Panc1 (cell line): ENCODE data around the gene EPHB2. TPM values are rescaled to one million over a fixed set of nuclear protein-coding genes. Genes with fewer than 3 reads are reported as not detected.

Experiments used
- ATAC-seq: fragments of 200-7000 bp; cut with Tn5 transposase; 2 replicates; pipeline ENCODE4 v1.9.1; 2020; ENCODE audit warnings: mild to moderate bottlenecking, moderate library complexity
- BruUV-seq: library from RNA; stranded (reverse); fragments of 400-500 nt; replicated peaks from 2 replicates; lab custom pipeline; 2021; lab: Mats Ljungman, UMichigan
- CTCF ChIA-PET: fragments of 300-600 bp; sonication (Branson Sonifier 250); formaldehyde crosslinking; loops from one replicate; lab custom pipeline; 2022; ENCODE audit warnings: antibody characterized with exemption; lab: Charles Lee
- POLR2A ChIA-PET: fragments of 300-600 bp; sonication (Branson Sonifier 250); formaldehyde crosslinking; loops from one replicate; lab custom pipeline; 2022; ENCODE audit warnings: antibody characterized with exemption; lab: Charles Lee
- DNase-seq: peaks from one replicate; pipeline ENCODE4 v3.0.0-alpha.2; 2010; ENCODE audit warnings: low read depth, low spot score
- H3K27ac ChIP-seq: 2 replicates; pipeline ENCODE4 v1.5.1; 2011; ENCODE audit warnings: mild to moderate bottlenecking, low read length, inconsistent platforms
- H3K27me3 ChIP-seq: fragments of 200-500 bp; sonication (Bioruptor generic); 2 replicates; pipeline ENCODE4 v1.6.0; 2014; ENCODE audit warnings: low read length, inconsistent platforms; ENCODE audit not compliant: control insufficient read depth, insufficient read depth
- H3K36me3 ChIP-seq: fragments of 200-500 bp; sonication (Bioruptor generic); 2 replicates; pipeline ENCODE4 v1.5.1; 2014; ENCODE audit warnings: inconsistent platforms, mild to moderate bottlenecking, low read length, moderate library complexity; ENCODE audit not compliant: control insufficient read depth, insufficient read depth
- H3K4me1 ChIP-seq: 2 replicates; pipeline ENCODE4 v1.5.1; 2011; ENCODE audit warnings: inconsistent platforms, mild to moderate bottlenecking, low read length, moderate library complexity; ENCODE audit not compliant: control insufficient read depth, insufficient read depth
- H3K4me3 ChIP-seq, 2 experiments: 2 replicates each; pipeline ENCODE4 v1.5.1; 2011 to 2012; ENCODE audit warnings: low read depth in 2 of 2, low read length in 2 of 2, mild to moderate bottlenecking in 2 of 2, inconsistent platforms in 1 of 2, moderate library complexity in 1 of 2
- H3K9me3 ChIP-seq: fragments of 200-500 bp; sonication (Bioruptor generic); 2 replicates; pipeline ENCODE4 v1.5.1; 2014; ENCODE audit warnings: low read depth, mild to moderate bottlenecking, inconsistent platforms, low read length, moderate library complexity; ENCODE audit not compliant: control insufficient read depth, insufficient read depth
- CTCF ChIP-seq: fragments of 450-650 bp; IDR thresholded peaks from 2 replicates; pipeline ENCODE4 v1.5.1; 2017; ENCODE audit warnings: mild to moderate bottlenecking
- POLR2AphosphoS5 ChIP-seq: IDR thresholded peaks from 2 replicates; pipeline ENCODE4 v1.6.1; 2012; ENCODE audit warnings: mild to moderate bottlenecking, low read depth, low read length, moderate library complexity
- REST ChIP-seq, 2 experiments: IDR thresholded peaks; 2 replicates each; pipeline ENCODE4 v1.6.1; 2011 to 2012; ENCODE audit warnings: low read depth in 2 of 2, control low read depth in 1 of 2, low read length in 1 of 2, mild to moderate bottlenecking in 1 of 2, moderate library complexity in 1 of 2; ENCODE audit not compliant: insufficient read depth in 1 of 2
- SIN3A ChIP-seq: IDR thresholded peaks from 2 replicates; pipeline ENCODE4 v1.6.1; 2012; ENCODE audit warnings: low read depth, mild to moderate bottlenecking, low read length, moderate library complexity, borderline replicate concordance; ENCODE audit not compliant: insufficient read depth
- TCF7L2 ChIP-seq: IDR thresholded peaks from 2 replicates; pipeline ENCODE4 v1.6.1; 2011; ENCODE audit warnings: mild to moderate bottlenecking, low read depth, low read length, inconsistent platforms
- in situ Hi-C: cut with HindIII; loops from 2 replicates; pipeline ENCODE4 v1.10.0; 2016; ENCODE audit warnings: low sequenced_read_pairs, low pct_unique_long_range_greater_than_20kb
- intact Hi-C: fragments of 100-400 bp; cut with micrococcal nuclease; formaldehyde crosslinking; loops from one replicate; pipeline ENCODE4 v1.10.0; 2022; ENCODE audit not compliant: unreplicated experiment
- total RNA-seq: library from RNA; stranded (reverse); gene quantifications from one replicate; pipeline ENCODE4 v1.2.1, GENCODE V29; 2021; ENCODE audit not compliant: unreplicated experiment

The EPHB2 gene
- total RNA-seq, 1 experiment from 2014 or later, result 29.0 TPM

- ATAC-seq (no peak), DNase-seq (no peak)
- CTCF ChIA-PET, result no interaction called here
- Histone ChIP-seq H3K27ac (no peak overlapping the region), H3K36me3 (no peaks in the 10 kb centered on the region), H3K27me3 (no peaks in the 10 kb centered on the region), H3K4me1 (no peaks in the 10 kb centered on the region), H3K9me3 (no peaks in the 10 kb centered on the region), H3K4me3 (no peak overlapping the region)
- BruUV-seq, result no TSS peak
- TF ChIP-seq CTCF, result no peak
- no peak for TF ChIP-seq REST (IDR thresholded peaks at IDR 0.05; ENCODE audit: insufficient read depth in 1 of 2, low read depth in 2 of 2, low read length in 1 of 2)
- intact Hi-C loops, result no loop called here
- in situ Hi-C loops, result no loop called here
- POLR2A ChIA-PET, result no interaction called here
Measured at GRCh38 chr1:22863766-22864165, 153.1 kb downstream of the EPHB2 start.

GRCh38 chr1:22864886-22865285 lies 154.2 kb downstream of the EPHB2 start:
- ATAC-seq (no peak), DNase-seq (no peak)
- in situ Hi-C loops, result no loop called here
- Histone ChIP-seq H3K9me3 (no peaks in the 10 kb centered on the region), H3K4me1 (no peaks in the 10 kb centered on the region), H3K27me3 (no peaks in the 10 kb centered on the region), H3K4me3 (no peak overlapping the region), H3K27ac (no peak overlapping the region), H3K36me3 (no peaks in the 10 kb centered on the region)
- BruUV-seq, result no TSS peak
- POLR2A ChIA-PET, result no interaction called here
- TF ChIP-seq CTCF, result no peak
- TF ChIP-seq TCF7L2, result no peak
- no peak for TF ChIP-seq REST (IDR thresholded peaks at IDR 0.05; ENCODE audit: insufficient read depth in 1 of 2, low read depth in 2 of 2, low read length in 1 of 2)
- TF ChIP-seq SIN3A, result no peak
- no peak for TF ChIP-seq POLR2AphosphoS5
- CTCF ChIA-PET, result no interaction called here
- intact Hi-C loops, result no loop called here
